OCI-LY1 (cell line): ENCODE measurements around the gene RSAD1.

Experiments
- H2AFZ ChIP-seq: fragments of 200-600 bp; sonication (generic), shearing (Covaris generic); 2 replicates; pipeline ENCODE4 v1.6.0; 2014; ENCODE audit warnings: antibody characterized with exemption, mild to moderate bottlenecking, low read length
- H3F3A ChIP-seq: fragments of 200-600 bp; sonication (generic), shearing (Covaris generic); 2 replicates; pipeline ENCODE4 v1.6.0; 2014; ENCODE audit warnings: mild to moderate bottlenecking, antibody characterized with exemption, low read length, moderate library complexity; ENCODE audit not compliant: insufficient read depth
- H3K27ac ChIP-seq: fragments of 200-600 bp; sonication (generic); 2 replicates; pipeline ENCODE4 v1.5.1; 2014; ENCODE audit warnings: low read length, mixed run types, mild to moderate bottlenecking, low read depth; ENCODE audit not compliant: poor library complexity, severe bottlenecking
- H3K27me3 ChIP-seq: fragments of 200-600 bp; sonication (generic); 2 replicates; pipeline ENCODE4 v1.6.0; 2014; ENCODE audit warnings: antibody characterized with exemption, mild to moderate bottlenecking, low read length, moderate library complexity; ENCODE audit not compliant: insufficient read depth
- H3K36me3 ChIP-seq: fragments of 200-600 bp; sonication (generic); 2 replicates; pipeline ENCODE4 v1.6.1; 2014; ENCODE audit warnings: mild to moderate bottlenecking, antibody characterized with exemption, low read length, moderate library complexity, mixed read lengths; ENCODE audit not compliant: insufficient read depth
- H3K4me1 ChIP-seq: fragments of 200-600 bp; sonication (generic); 2 replicates; pipeline ENCODE4 v1.5.1; 2014; ENCODE audit warnings: mild to moderate bottlenecking, low read length, moderate library complexity; ENCODE audit not compliant: insufficient read depth, severe bottlenecking
- H3K4me2 ChIP-seq: fragments of 200-600 bp; sonication (generic), shearing (Covaris generic); 2 replicates; pipeline ENCODE4 v1.6.1; 2014; ENCODE audit warnings: low read length
- H3K4me3 ChIP-seq: fragments of 200-600 bp; sonication (generic); 2 replicates; pipeline ENCODE4 v1.5.1; 2014; ENCODE audit warnings: low read length, low read depth, mild to moderate bottlenecking, mixed read lengths; ENCODE audit not compliant: poor library complexity, severe bottlenecking
- H3K79me2 ChIP-seq: fragments of 200-600 bp; shearing (Covaris generic); 2 replicates; pipeline ENCODE4 v1.6.1; 2016; ENCODE audit warnings: mixed run types, low read length, mixed read lengths; ENCODE audit not compliant: insufficient read depth
- H3K9ac ChIP-seq: fragments of 200-600 bp; sonication (generic), shearing (Covaris generic); 2 replicates; pipeline ENCODE4 v1.6.1; 2014; ENCODE audit warnings: mild to moderate bottlenecking, low read length, mixed read lengths
- H3K9me2 ChIP-seq: fragments of 200-600 bp; sonication (generic), shearing (Covaris generic); 2 replicates; pipeline ENCODE4 v1.6.1; 2014; ENCODE audit warnings: low read depth, mild to moderate bottlenecking, low read length, mixed read lengths
- H3K9me3 ChIP-seq: fragments of 200-600 bp; shearing (Covaris generic); 2 replicates; pipeline ENCODE4 v1.6.1; 2014; ENCODE audit warnings: low read length, mixed read lengths
- H4K20me1 ChIP-seq: fragments of 200-600 bp; sonication (generic), shearing (Covaris generic); 2 replicates; pipeline ENCODE4 v1.6.0; 2016; ENCODE audit warnings: mild to moderate bottlenecking, low read length; ENCODE audit not compliant: insufficient read depth
- CTCF ChIP-seq: fragments of 200-600 bp; sonication (generic), shearing (Covaris generic); IDR thresholded peaks from 2 replicates; pipeline ENCODE4 v1.5.1; 2017; ENCODE audit warnings: mild to moderate bottlenecking, antibody characterized with exemption, low read length, moderate library complexity, mixed read lengths
- EZH2 ChIP-seq: fragments of 200-600 bp; sonication (generic), shearing (Covaris generic); IDR thresholded peaks from 2 replicates; pipeline ENCODE4 v1.8.0; 2017; ENCODE audit warnings: borderline replicate concordance, mixed run types, mild to moderate bottlenecking, antibody characterized with exemption, low read length, moderate library complexity, mixed read lengths

The RSAD1 gene

GRCh38 chr17:50495217-50495823, 16.7 kb downstream of the RSAD1 start:
- Histone ChIP-seq H2AFZ (no peak overlapping the region), H3K9ac (no peak overlapping the region), H3K27ac (no peak overlapping the region), H3K79me2 (no peaks in the 10 kb centered on the region), H3K4me1 (no peaks in the 10 kb centered on the region), H3K4me3 (no peak overlapping the region), H3K36me3 (no peaks in the 10 kb centered on the region), H3K4me2 (no peak overlapping the region), H4K20me1 (no peaks in the 10 kb centered on the region), H3K27me3 (no peaks in the 10 kb centered on the region), H3K9me3 (no peaks in the 10 kb centered on the region), H3F3A (no peaks in the 10 kb centered on the region), H3K9me2 (no peaks in the 10 kb centered on the region)
- TF ChIP-seq CTCF (no peak), EZH2 (no peak)

GRCh38 chr17:50495918-50496317, 17.3 kb downstream of the RSAD1 start:
- H4K20me1 ChIP-seq = no peaks in the 10 kb centered on the region
- no peak overlapping the region for H2AFZ ChIP-seq
- no peaks in the 10 kb centered on the region for H3K36me3 ChIP-seq
- no peaks in the 10 kb centered on the region for H3K9me2 ChIP-seq
- H3K4me2 ChIP-seq = no peak overlapping the region
- TF ChIP-seq EZH2 = no peak
- no peak for TF ChIP-seq CTCF
- H3F3A ChIP-seq = no peaks in the 10 kb centered on the region
- H3K27ac ChIP-seq = no peak overlapping the region
- no peak overlapping the region for H3K9ac ChIP-seq
- H3K4me1 ChIP-seq = no peaks in the 10 kb centered on the region
- no peaks in the 10 kb centered on the region for H3K79me2 ChIP-seq
- H3K27me3 ChIP-seq = no peaks in the 10 kb centered on the region
- no peak overlapping the region for H3K4me3 ChIP-seq
- H3K9me3 ChIP-seq = no peaks in the 10 kb centered on the region

- H3K36me3 ChIP-seq = no peaks in the 10 kb centered on the region
- no peak overlapping the region for H3K4me3 ChIP-seq
- no peaks in the 10 kb centered on the region for H3K9me3 ChIP-seq
- H3F3A ChIP-seq = no peaks in the 10 kb centered on the region
- TF ChIP-seq CTCF (no peak), EZH2 (no peak)
- H3K9me2 ChIP-seq = no peaks in the 10 kb centered on the region
- no peak overlapping the region for H3K4me2 ChIP-seq
- no peak overlapping the region for H2AFZ ChIP-seq
- no peak overlapping the region for H3K27ac ChIP-seq
- H3K9ac ChIP-seq = no peak overlapping the region
- no peaks in the 10 kb centered on the region for H4K20me1 ChIP-seq
- no peaks in the 10 kb centered on the region for H3K79me2 ChIP-seq
- no peaks in the 10 kb centered on the region for H3K4me1 ChIP-seq
- H3K27me3 ChIP-seq = no peaks in the 10 kb centered on the region
Measured at GRCh38 chr17:50498021-50498874, 19.6 kb downstream of the RSAD1 start.
